Tibial artery (tissue), 4 donors: ENCODE measurements around the gene CAMSAP2.

Experiments
- DNase-seq, 2 donors: peaks; one replicate each; pipeline ENCODE4 v3.0.0-alpha.2; 2019
- H3K27ac ChIP-seq, 2 donors: fragments of 200-600 bp; sonication (generic) in 1 of 2; 1 replicate in 1 of 2; 2 replicates in 1 of 2; pipeline ENCODE4 v1.5.1; 2018 to 2019; ENCODE audit warnings: mild to moderate bottlenecking in 1 of 2
- H3K27me3 ChIP-seq, 2 donors: fragments of 200-600 bp; sonication (generic) in 1 of 2; one replicate each; pipeline versions ENCODE4 v1.5.1 to v1.6.0; 2016 to 2019
- H3K36me3 ChIP-seq, 3 donors: fragments of 200-600 bp; sonication (generic) in 2 of 3; one replicate each; pipeline ENCODE4 v1.5.1; 2016 to 2019; ENCODE audit warnings: mild to moderate bottlenecking in 2 of 3
- H3K4me1 ChIP-seq, 4 donors: fragments of 200-600 bp; sonication (generic) in 2 of 4; 1 replicate in 3 of 4; 2 replicates in 1 of 4; pipeline ENCODE4 v1.5.1; 2016 to 2019
- H3K4me3 ChIP-seq, 2 donors: fragments of 200-600 bp; sonication (generic) in 1 of 2; 1 replicate in 1 of 2; 2 replicates in 1 of 2; pipeline ENCODE4 v1.5.1; 2018 to 2019; ENCODE audit warnings: mild to moderate bottlenecking in 2 of 2
- H3K9me3 ChIP-seq, 3 donors: fragments of 200-600 bp; sonication (generic) in 1 of 3; one replicate each; pipeline ENCODE4 v1.5.1; 2016 to 2019
- CTCF ChIP-seq, 2 experiments: fragments of 200-600 bp in 1 of 2; fragments of 450-650 bp in 1 of 2; IDR thresholded peaks; one replicate each; pipeline ENCODE4 v1.5.1; 2017 to 2019; ENCODE audit warnings: antibody characterized with exemption in 2 of 2, mild to moderate bottlenecking in 1 of 2, moderate library complexity in 1 of 2
- intact Hi-C: fragments of 100-400 bp; cut with DNase I; formaldehyde crosslinking; loops from one replicate; pipeline ENCODE4 v1.15.0; 2023; ENCODE audit warnings: low total_unique reads

The CAMSAP2 gene

GRCh38 chr1:200704986-200705500 lies 33.6 kb upstream of the CAMSAP2 start:
- no peak for TF ChIP-seq CTCF (IDR thresholded peaks at IDR 0.05)
- intact Hi-C loops = no loop called here

DNA sequence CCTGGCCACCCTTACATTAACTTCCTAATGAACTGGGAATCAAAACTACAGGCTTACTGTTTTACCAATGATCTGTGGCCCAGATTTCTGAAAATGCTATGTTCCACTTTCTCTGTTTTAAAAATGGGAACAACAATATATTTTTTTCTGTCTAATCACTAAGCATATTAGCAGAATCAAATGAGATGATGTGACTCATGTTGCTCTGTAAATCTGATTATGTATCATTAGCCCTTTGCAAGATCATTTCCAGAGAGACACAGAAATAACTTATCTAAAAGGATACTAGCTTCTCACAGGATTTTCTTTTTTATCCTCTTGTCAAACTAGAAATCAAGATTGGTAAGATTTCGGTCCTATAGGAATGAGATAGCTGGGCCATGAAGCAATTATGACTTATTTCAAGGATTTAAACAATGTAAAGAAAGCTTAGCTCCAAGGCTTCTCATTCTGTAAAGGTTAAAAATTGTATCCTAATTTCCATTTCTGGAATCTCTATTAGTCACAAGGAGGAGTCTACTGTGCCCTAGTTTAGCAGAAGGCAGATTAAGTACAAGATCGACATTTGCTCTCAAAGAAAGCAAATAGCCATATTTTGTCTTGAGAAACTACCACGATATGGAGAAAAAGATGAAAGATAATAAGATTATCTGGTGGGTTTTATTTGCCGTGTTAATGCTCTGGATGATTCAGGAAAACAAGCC lies 32.4 kb upstream of the CAMSAP2 start:
- H3K4me3 ChIP-seq = no peak overlapping the region
- no peaks in the 10 kb centered on the region for H3K27me3 ChIP-seq
- no peak for TF ChIP-seq CTCF (IDR thresholded peaks at IDR 0.05)
- intact Hi-C loops = no loop called here
- H3K4me1 ChIP-seq = no peaks in the 10 kb centered on the region
- H3K9me3 ChIP-seq = no peaks in the 10 kb centered on the region
- H3K36me3 ChIP-seq = no peaks in the 10 kb centered on the region
- no peak overlapping the region for H3K27ac ChIP-seq
- no peak for DNase-seq

More at GRCh38 chr1:200704986-200705500, 33.6 kb upstream of the CAMSAP2 start:
- no peak overlapping the region for H3K4me3 ChIP-seq
- no peak overlapping the region for H3K27ac ChIP-seq
- H3K4me1 ChIP-seq = no peaks in the 10 kb centered on the region
- H3K9me3 ChIP-seq = no peaks in the 10 kb centered on the region
- DNase-seq = no peak
- H3K27me3 ChIP-seq = no peaks in the 10 kb centered on the region
- no peaks in the 10 kb centered on the region for H3K36me3 ChIP-seq

DNA sequence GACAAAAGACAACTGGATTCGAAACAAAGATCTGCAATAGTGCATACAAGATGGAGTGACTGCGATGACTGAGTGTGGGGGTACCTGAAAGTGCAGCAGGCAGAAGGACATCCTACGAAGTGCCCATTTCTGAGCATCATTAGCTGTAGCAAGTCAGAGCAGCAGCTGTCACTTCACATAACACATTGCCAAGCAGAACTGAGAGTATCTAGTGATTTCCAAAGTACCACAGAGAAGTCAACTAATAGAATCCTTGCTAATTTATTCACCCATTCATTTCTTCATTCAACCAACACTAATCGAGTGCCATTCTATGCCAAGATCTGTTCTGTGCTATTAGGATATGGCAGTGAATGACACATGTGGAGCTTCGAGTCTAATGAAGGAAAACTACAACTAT lies 31.6 kb upstream of the CAMSAP2 start:
- no peak for TF ChIP-seq CTCF (IDR thresholded peaks at IDR 0.05)
- Histone ChIP-seq H3K4me1 (no peaks in the 10 kb centered on the region), H3K27ac (no peak overlapping the region), H3K27me3 (no peaks in the 10 kb centered on the region), H3K36me3 (no peaks in the 10 kb centered on the region), H3K9me3 (no peaks in the 10 kb centered on the region), H3K4me3 (no peak overlapping the region)
- intact Hi-C loops = no loop called here
- no peak for DNase-seq

GRCh38 chr1:200708161-200708560 lies 30.5 kb upstream of the CAMSAP2 start:
- Histone ChIP-seq H3K4me3 (no peak overlapping the region), H3K9me3 (no peaks in the 10 kb centered on the region), H3K27ac (no peak overlapping the region), H3K27me3 (no peaks in the 10 kb centered on the region), H3K36me3 (no peaks in the 10 kb centered on the region), H3K4me1 (no peaks in the 10 kb centered on the region)
- DNase-seq = no peak
- intact Hi-C loops = loop anchor here (1.0 kb wide), 1 partner anchor 15 kb away; no protein-coding TSS in a partner anchor
- TF ChIP-seq CTCF (IDR thresholded peaks at IDR 0.05) = no peak

DNA sequence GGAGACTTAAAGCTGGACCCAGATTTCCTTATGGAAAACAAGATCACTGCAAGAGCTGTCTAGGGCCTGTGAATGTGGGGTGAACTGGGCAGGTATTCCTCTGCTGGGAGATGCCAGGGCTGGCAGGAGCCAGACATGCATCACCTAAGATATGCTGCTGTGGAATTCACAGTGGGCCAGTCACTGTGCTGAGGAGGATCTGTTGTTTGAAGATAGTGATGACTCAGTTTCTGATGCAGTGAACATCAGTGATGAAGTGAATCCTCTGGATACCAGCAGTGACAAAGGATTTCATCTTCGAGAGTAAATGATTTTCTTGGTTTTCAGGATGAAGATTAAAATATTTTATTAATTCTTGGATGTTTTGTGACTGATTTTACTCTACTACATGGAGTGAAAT lies 29.9 kb upstream of the CAMSAP2 start:
- Histone ChIP-seq H3K4me1 (no peaks in the 10 kb centered on the region), H3K36me3 (no peaks in the 10 kb centered on the region), H3K9me3 (no peaks in the 10 kb centered on the region), H3K4me3 (no peak overlapping the region), H3K27me3 (no peaks in the 10 kb centered on the region), H3K27ac (no peak overlapping the region)
- intact Hi-C loops = loop anchor here (1.0 kb wide), 1 partner anchor 15 kb away; no protein-coding TSS in a partner anchor
- no peak for TF ChIP-seq CTCF (IDR thresholded peaks at IDR 0.05)
- no peak for DNase-seq
